Naive B cell (primary cell): Measurements from ENCODE around the gene SEMA5B. TPM values are rescaled to one million over a fixed set of nuclear protein-coding genes. Genes with fewer than 3 reads are reported as not detected.

Experiments used
- ATAC-seq, 2 donors: fragments of 150-1000 bp; cut with Tn5 transposase; 2 replicates each; pipeline ENCODE4 v1.10.0; 2021; ENCODE audit warnings: low read depth in 2 of 2, mild to moderate bottlenecking in 2 of 2, moderate library complexity in 2 of 2
- DNase-seq: peaks from one replicate; pipeline ENCODE4 v3.0.0; 2022
- H3K27ac Mint-ChIP-seq, 6 donors: one replicate each; pipeline ENCODE4 v1.8.0; 2020 to 2022; ENCODE audit warnings: mild to moderate bottlenecking in 6 of 6, mixed read lengths in 6 of 6, moderate library complexity in 5 of 6, inconsistent platforms in 2 of 6
- H3K27me3 Mint-ChIP-seq, 3 donors: one replicate each; pipeline ENCODE4 v1.8.0; 2021 to 2022; ENCODE audit warnings: mixed read lengths in 3 of 3, mild to moderate bottlenecking in 1 of 3
- H3K36me3 Mint-ChIP-seq, 2 donors: one replicate each; pipeline ENCODE4 v1.8.0; 2020 to 2022; ENCODE audit warnings: mixed read lengths in 2 of 2, inconsistent platforms in 1 of 2, mild to moderate bottlenecking in 1 of 2
- H3K4me1 Mint-ChIP-seq, 3 donors: one replicate each; pipeline ENCODE4 v1.8.0; 2020 to 2022; ENCODE audit warnings: mixed read lengths in 3 of 3, inconsistent platforms in 1 of 3, mild to moderate bottlenecking in 1 of 3, moderate library complexity in 1 of 3
- H3K4me3 Mint-ChIP-seq, 8 donors: one replicate each; pipeline ENCODE4 v1.8.0; 2020 to 2022; ENCODE audit warnings: mild to moderate bottlenecking in 8 of 8, mixed read lengths in 8 of 8, moderate library complexity in 8 of 8, inconsistent platforms in 2 of 8
- H3K9me3 Mint-ChIP-seq, 7 donors: one replicate each; pipeline ENCODE4 v1.8.0; 2020 to 2022; ENCODE audit warnings: mixed read lengths in 7 of 7, mild to moderate bottlenecking in 5 of 7, inconsistent platforms in 2 of 7, moderate library complexity in 1 of 7
- polyA plus RNA-seq, 6 donors: library from polyadenylated mRNA; unstranded; fragments of 300-500 nt; fragmentation: Illumina TruSeq; gene quantifications; one replicate each; pipeline ENCODE4 v1.2.3, GENCODE V29; 2021; ENCODE audit warnings: low read depth in 6 of 6

The SEMA5B gene
- polyA plus RNA-seq, 6 donors from 2014 or later: not detected

GRCh38 chr3:123067689-123068600 is 40.4 kb upstream of the SEMA5B start:
- H3K27me3 Mint-ChIP-seq: peaks cover 0 to 17% (median 4%) of the 10 kb centered on the region in 3 donors
- no peaks in the 10 kb centered on the region for H3K36me3 Mint-ChIP-seq
- ATAC-seq (peak; percentile 33 to 45), DNase-seq (no peak)
- peaks cover 18 to 20% (median 18%) of the 10 kb centered on the region in 3 donors for H3K4me1 Mint-ChIP-seq
- no peaks in the 10 kb centered on the region for H3K9me3 Mint-ChIP-seq
- peak overlapping the region in 4 of 6 donors; percentile 47 to 88 (median 68) for H3K27ac Mint-ChIP-seq
- H3K4me3 Mint-ChIP-seq: peak overlapping the region; percentile 78 to 92 (median 85)

- peak; percentile 69 to 75 for ATAC-seq
- no peaks in the 10 kb centered on the region for H3K9me3 Mint-ChIP-seq
- H3K27ac Mint-ChIP-seq: peak within 1 kb of the TSS in 5 of 6 donors; percentile 47 to 92 (median 86)
- H3K4me1 Mint-ChIP-seq: peaks cover 16 to 18% (median 16%) of the 10 kb centered on the region in 3 donors
- H3K4me3 Mint-ChIP-seq: peak within 1 kb of the TSS; percentile 78 to 92 (median 85)
- H3K36me3 Mint-ChIP-seq: no peaks in the 10 kb centered on the region
- H3K27me3 Mint-ChIP-seq: peaks cover 0 to 21% (median 4%) of the 10 kb centered on the region in 3 donors
- DNase-seq: peak; percentile 25
Observed at GRCh38 chr3:123066896-123067688, 39.5 kb upstream of the SEMA5B start, which contains the start of gene PDIA5. Gene PDIA5, plus strand, starts transcription at chr3:123067025. Its CDS starts 140 bp downstream, at chr3:123067165.

GRCh38 chr3:123066599-123066895 is 39.0 kb upstream of the SEMA5B start:
- Mint-ChIP-seq H3K4me3 (peak overlapping the region; percentile 78 to 92 (median 85)), H3K36me3 (no peaks in the 10 kb centered on the region), H3K9me3 (no peaks in the 10 kb centered on the region), H3K27ac (peak overlapping the region in 2 of 6 donors; percentile 65 to 92), H3K27me3 (peaks cover 0 to 21% (median 4%) of the 10 kb centered on the region in 3 donors), H3K4me1 (peaks cover 12 to 18% (median 14%) of the 10 kb centered on the region in 3 donors)
- ATAC-seq: no peak
- DNase-seq: no peak

GRCh38 chr3:123064914-123065313 is 37.4 kb upstream of the SEMA5B start:
- ATAC-seq (no peak), DNase-seq (no peak)
- H3K36me3 Mint-ChIP-seq: no peaks in the 10 kb centered on the region
- peak overlapping the region in 1 of 6 donors; percentile 49 for H3K27ac Mint-ChIP-seq
- peak overlapping the region in 5 of 8 donors; percentile 2 to 82 (median 63) for H3K4me3 Mint-ChIP-seq
- H3K9me3 Mint-ChIP-seq: no peaks in the 10 kb centered on the region
- peaks cover 11 to 18% (median 14%) of the 10 kb centered on the region in 3 donors for H3K4me1 Mint-ChIP-seq
- H3K27me3 Mint-ChIP-seq: peaks cover 0 to 21% (median 4%) of the 10 kb centered on the region in 3 donors

- H3K4me3 Mint-ChIP-seq: peak overlapping the region in 3 of 8 donors; percentile 63 to 82 (median 79)
- H3K36me3 Mint-ChIP-seq: no peaks in the 10 kb centered on the region
- H3K9me3 Mint-ChIP-seq: no peaks in the 10 kb centered on the region
- DNase-seq: no peak
- no peak for ATAC-seq
- H3K27ac Mint-ChIP-seq: peak overlapping the region in 1 of 6 donors; percentile 49
- H3K27me3 Mint-ChIP-seq: peaks cover 0 to 21% (median 4%) of the 10 kb centered on the region in 3 donors
- peaks cover 11 to 18% (median 14%) of the 10 kb centered on the region in 3 donors for H3K4me1 Mint-ChIP-seq
Observed at GRCh38 chr3:123064506-123064905, 36.9 kb upstream of the SEMA5B start.

GRCh38 chr3:123063034-123063433 is 35.5 kb upstream of the SEMA5B start:
- Mint-ChIP-seq H3K27ac (no peak overlapping the region), H3K4me3 (no peak overlapping the region), H3K4me1 (peaks cover 5 to 11% (median 8%) of the 10 kb centered on the region in 3 donors), H3K36me3 (no peaks in the 10 kb centered on the region), H3K9me3 (no peaks in the 10 kb centered on the region), H3K27me3 (peaks cover 0 to 16% (median 4%) of the 10 kb centered on the region in 3 donors)
- no peak for ATAC-seq
- DNase-seq: no peak

GRCh38 chr3:123061856-123062255 is 34.3 kb upstream of the SEMA5B start:
- Mint-ChIP-seq H3K27me3 (peaks cover 0 to 16% (median 0%) of the 10 kb centered on the region in 3 donors), H3K36me3 (no peaks in the 10 kb centered on the region), H3K27ac (no peak overlapping the region), H3K4me1 (peaks cover 0 to 6% (median 3%) of the 10 kb centered on the region in 3 donors), H3K4me3 (no peak overlapping the region), H3K9me3 (no peaks in the 10 kb centered on the region)
- DNase-seq: no peak
- no peak for ATAC-seq

GRCh38 chr3:123060054-123060453 is 32.5 kb upstream of the SEMA5B start:
- Mint-ChIP-seq H3K4me3 (no peak overlapping the region), H3K4me1 (no peaks in the 10 kb centered on the region), H3K36me3 (no peaks in the 10 kb centered on the region), H3K27me3 (peaks cover 0 to 10% (median 2%) of the 10 kb centered on the region in 3 donors), H3K9me3 (no peaks in the 10 kb centered on the region), H3K27ac (no peak overlapping the region)
- no peak for ATAC-seq
- no peak for DNase-seq

GRCh38 chr3:123058505-123058904 is 30.9 kb upstream of the SEMA5B start:
- peaks cover 0 to 10% (median 5%) of the 10 kb centered on the region in 3 donors for H3K27me3 Mint-ChIP-seq
- no peaks in the 10 kb centered on the region for H3K4me1 Mint-ChIP-seq
- H3K36me3 Mint-ChIP-seq: no peaks in the 10 kb centered on the region
- no peak overlapping the region for H3K27ac Mint-ChIP-seq
- H3K9me3 Mint-ChIP-seq: no peaks in the 10 kb centered on the region
- DNase-seq (no peak), ATAC-seq (no peak)
- H3K4me3 Mint-ChIP-seq: no peak overlapping the region

GRCh38 chr3:123055352-123055751 is 27.8 kb upstream of the SEMA5B start:
- DNase-seq (no peak), ATAC-seq (no peak)
- Mint-ChIP-seq H3K9me3 (peaks cover 0 to 2% (median 0%) of the 10 kb centered on the region in 7 donors), H3K36me3 (no peaks in the 10 kb centered on the region), H3K4me3 (no peak overlapping the region), H3K27me3 (peaks cover 0 to 17% (median 0%) of the 10 kb centered on the region in 3 donors), H3K4me1 (no peaks in the 10 kb centered on the region), H3K27ac (no peak overlapping the region)

GRCh38 chr3:123054931-123055330 is 27.4 kb upstream of the SEMA5B start:
- peaks cover 0 to 17% (median 0%) of the 10 kb centered on the region in 3 donors for H3K27me3 Mint-ChIP-seq
- H3K4me3 Mint-ChIP-seq: peak overlapping the region in 1 of 8 donors; percentile 29
- H3K4me1 Mint-ChIP-seq: no peaks in the 10 kb centered on the region
- H3K36me3 Mint-ChIP-seq: no peaks in the 10 kb centered on the region
- DNase-seq (no peak), ATAC-seq (no peak)
- peaks cover 0 to 2% (median 0%) of the 10 kb centered on the region in 7 donors for H3K9me3 Mint-ChIP-seq
- H3K27ac Mint-ChIP-seq: peak overlapping the region in 1 of 6 donors; percentile 15

GRCh38 chr3:123054109-123054778 is 26.7 kb upstream of the SEMA5B start:
- no peaks in the 10 kb centered on the region for H3K36me3 Mint-ChIP-seq
- peaks cover 0 to 17% (median 0%) of the 10 kb centered on the region in 3 donors for H3K27me3 Mint-ChIP-seq
- H3K4me3 Mint-ChIP-seq: no peak overlapping the region
- ATAC-seq: no peak
- no peaks in the 10 kb centered on the region for H3K4me1 Mint-ChIP-seq
- DNase-seq: no peak
- peak overlapping the region in 1 of 6 donors; percentile 2 for H3K27ac Mint-ChIP-seq
- H3K9me3 Mint-ChIP-seq: peaks cover 0 to 2% (median 0%) of the 10 kb centered on the region in 7 donors

- ATAC-seq (no peak), DNase-seq (no peak)
- Mint-ChIP-seq H3K9me3 (peaks cover 0 to 2% (median 0%) of the 10 kb centered on the region in 7 donors), H3K4me1 (no peaks in the 10 kb centered on the region), H3K27ac (no peak overlapping the region), H3K36me3 (no peaks in the 10 kb centered on the region), H3K4me3 (no peak overlapping the region), H3K27me3 (peaks cover 0 to 17% (median 0%) of the 10 kb centered on the region in 3 donors)
Observed at GRCh38 chr3:123053107-123053506, 25.5 kb upstream of the SEMA5B start.
